NCI-H1048 (cell line): ENCODE measurements around the gene NEO1.

ENCODE experiments used
- DNase-seq: peaks from one replicate; lab custom pipeline; 2025; lab: John Stamatoyannopoulos, UW

NEO1 gene

DNA sequence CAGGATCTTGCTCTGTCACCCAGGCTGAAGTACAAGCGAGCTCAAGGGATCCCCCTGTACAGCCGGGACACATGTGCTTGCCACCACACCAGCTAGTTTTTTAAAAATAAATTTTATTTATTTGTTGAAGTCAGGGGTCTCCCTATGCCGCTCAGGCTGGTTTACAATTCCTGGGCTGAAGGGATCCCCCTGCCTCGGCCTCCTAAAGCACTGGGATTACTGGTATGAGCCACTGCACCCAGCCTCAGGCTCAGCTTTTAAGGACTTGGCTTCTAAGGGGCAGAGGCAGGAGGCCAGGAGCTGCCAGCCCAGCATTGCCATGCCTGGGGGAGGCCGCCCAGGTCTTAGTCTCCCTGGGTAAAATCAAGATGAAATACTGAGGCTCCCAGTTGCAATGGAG lies 279.2 kb downstream of the NEO1 start:
- DNase-seq = no peak

DNA sequence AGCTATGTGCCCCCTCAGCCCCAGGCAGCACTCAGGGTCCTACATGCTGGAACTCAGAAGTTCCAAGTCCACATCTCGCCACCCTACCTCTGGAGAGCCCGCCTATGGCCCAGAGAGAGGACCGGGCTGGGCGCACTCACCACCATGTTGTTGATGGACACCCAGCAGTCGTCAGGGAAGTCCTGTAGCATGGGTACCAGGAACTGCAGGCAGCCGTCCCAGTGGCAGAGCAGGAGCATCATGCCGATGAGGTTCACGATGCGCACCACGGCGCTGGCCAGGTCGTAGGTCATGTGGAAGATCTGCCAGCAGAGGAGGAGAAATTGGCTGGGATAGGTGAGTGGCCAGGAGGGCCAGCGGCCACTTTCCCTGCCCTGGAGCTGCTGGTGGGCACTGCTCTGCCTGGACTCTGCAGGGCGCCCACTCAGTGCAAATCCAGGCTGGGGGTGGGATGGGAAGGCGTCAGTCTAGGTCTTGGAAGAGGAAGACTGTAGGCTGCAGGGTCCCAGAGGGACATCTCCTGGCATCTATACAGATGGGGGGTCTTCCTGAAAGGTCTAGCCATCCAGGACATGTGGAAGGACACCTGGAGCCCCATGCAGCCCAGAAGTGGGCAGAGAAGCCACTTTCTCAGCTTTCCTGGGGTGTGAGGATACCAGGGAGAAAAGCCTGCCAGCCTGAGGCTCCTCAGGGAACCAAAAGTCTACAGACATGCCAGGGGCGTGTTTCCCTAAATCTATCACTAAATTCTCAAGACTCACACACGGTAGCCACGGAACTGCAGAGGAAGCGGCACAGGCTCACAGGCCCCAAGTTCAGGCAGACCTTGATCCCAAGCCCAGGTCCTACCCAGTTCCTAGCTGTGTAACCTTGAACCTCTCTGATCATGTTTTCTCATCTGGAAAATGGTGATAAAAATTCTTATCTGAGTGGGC lies 280.0 kb downstream of the NEO1 start:
- DNase-seq = no peak

DNA sequence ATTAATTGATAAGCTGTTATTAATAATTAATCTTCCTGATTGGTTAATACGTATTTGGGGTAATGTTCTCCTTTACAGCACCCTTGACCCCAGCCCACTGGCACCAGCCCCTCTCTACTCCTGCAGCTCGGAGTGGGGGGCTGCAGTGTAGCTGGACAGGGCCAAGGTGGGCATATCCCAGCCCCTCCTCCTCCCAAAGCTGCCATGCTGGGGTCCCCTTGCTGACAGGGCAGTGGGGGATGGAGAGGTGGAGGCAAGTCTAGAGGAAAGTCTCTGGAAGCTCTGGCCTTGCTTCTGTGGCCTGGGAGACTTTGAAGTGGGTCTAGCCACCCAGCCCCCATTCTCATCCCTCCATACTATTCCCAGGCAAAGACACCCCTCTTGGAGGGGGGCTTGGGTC lies 280.7 kb downstream of the NEO1 start:
- DNase-seq = no peak

DNA sequence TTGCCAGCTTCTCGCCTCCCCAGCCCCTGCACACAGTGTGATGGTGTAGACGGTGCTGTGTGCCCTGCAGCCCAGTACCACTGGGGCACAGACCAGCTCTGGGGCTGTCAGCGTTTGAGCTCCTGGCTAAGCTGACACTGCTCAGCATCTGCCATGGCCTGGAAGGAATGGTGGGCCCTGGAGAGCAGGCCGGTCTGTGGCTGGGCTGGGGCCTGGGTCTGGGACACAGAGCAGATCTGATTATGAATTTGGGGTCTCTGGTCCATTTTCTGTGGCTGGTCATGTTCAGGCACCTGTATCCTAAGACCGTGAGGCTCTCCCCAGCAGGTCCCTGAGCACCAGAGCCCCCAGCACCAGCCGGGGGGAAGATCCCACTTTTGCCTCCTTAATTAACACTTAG lies 281.8 kb downstream of the NEO1 start:
- no peak for DNase-seq

DNA sequence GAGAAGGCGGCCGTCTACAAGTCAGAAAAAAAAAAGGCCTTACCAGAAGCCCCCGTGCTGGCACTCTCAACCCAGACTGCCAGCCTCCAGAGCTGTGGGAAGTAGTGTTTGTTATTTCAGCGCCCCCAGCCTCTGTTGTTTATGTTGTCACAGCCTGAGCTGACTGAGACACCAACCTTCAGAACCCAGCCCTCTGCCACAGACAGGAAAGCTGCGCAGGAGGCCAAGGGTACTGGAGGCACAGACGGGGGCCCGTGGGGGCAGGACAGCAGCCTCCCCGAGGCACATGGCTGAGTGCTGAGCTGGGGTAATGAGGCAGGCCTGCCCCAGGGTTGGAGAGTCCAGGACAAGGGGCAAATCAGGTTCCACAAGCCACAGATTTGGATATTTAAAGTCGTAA lies 282.8 kb downstream of the NEO1 start:
- DNase-seq = no peak

DNA sequence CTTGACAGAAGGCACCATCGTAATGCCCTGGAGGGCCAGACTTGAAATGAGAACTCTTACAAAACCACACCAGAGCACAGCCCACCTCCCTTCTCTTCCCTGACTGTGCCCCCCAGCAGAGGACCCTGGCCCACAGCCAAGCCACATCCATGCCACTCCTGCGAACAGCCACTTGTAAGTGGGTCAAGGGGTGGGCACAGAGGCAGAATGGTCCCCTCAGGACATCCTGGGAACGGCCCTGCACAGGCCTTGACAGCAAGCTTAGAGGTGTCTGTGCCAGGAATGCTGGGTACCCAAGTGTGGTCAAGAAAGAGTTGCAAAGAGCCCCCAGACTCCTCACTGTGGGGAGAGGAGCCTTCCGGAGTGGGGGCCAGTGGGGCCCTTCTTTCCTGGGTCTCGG lies 283.2 kb downstream of the NEO1 start:
- no peak for DNase-seq

DNA sequence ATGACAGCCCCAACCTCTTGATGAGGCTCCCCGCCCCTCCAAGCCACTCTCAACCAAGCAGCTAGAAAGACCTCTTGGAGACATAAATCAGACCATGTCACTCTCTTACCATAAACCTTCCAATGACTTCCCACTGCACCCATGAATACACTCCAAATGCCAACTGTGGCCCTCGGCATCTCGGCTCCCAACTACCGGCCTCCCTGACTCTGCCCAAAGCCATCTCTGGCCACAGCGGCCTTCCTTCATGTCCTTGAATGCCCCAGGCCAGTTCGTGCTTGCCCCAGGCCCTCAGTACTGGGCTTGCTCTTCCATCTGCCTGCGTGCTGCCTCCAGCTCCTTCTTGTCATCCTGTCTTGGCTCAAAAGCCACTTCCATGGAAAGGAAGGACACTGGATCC lies 284.5 kb downstream of the NEO1 start:
- no peak for DNase-seq

DNA sequence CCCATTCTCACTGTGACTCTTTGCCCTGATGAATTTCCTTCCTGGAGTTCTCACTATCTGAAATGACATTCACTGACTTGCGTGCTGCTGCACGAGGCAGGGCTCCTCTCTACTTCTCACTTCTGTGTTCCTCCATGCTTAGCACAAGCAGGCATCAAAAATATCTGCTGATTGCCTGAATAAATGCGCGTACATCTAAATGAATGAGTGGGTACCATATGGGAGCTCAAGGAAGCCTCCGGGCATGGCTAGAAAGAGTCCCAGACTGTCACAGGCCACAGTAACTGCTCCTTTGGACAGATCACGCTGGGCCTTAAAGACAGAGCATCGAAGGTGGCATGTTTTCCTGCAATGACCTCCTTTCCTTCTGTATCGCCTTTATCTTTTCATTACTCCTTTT lies 284.9 kb downstream of the NEO1 start:
- no peak for DNase-seq

DNA sequence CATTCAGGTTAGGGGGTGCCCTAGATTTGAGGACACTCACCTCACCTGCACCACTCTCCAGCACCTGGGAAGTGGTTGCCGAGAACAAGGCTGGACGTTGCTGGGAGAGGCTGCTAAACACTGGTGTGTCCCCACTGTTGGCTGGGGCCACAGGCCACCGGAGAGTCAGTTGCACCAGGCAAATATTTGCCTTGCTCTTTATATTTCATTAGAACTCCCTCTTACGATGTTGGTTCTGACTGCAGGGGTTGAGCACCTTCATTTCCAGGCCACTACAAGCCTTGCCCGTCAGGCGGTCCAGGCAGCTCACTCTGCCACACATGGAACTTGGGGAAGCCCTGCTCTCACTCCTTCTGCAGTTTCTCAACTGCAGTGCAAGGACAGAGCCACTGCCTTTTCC lies 285.8 kb downstream of the NEO1 start:
- DNase-seq = no peak

DNA sequence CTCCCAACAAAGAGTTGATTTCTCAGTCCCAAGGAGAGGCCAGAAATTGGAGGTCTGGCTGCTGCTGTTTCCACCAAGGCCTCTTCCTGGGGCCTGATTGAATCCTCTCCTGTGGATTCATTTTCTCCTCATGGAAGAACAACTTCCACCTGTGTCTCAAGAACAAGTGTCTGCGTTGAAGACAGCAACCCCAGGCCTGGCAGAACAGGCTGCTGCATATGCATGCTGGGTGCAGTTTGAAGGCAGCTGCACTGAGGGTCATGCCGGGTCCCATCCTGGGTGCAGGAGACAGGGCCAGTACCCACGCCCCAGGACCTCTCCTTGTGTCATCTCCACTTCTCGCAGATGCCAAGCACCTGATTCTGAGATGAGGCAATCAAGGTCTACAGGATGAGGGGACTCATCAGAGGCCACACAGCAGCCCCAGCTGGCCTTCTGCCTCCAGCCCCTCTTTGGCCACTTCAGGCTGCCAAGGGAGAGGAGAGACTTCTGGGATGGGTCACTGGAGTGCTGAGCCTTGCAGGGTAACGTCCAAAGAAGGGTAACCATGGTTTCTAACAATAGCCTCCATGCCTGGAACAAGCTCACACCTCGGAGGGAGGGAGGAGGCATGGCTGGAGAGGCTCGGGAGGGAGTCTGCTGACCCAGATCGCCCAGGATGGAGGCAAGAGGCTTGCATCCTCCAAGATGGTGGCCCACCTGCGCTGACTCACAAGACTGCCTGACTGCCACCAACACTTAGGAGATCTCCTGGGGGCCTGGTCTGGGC lies 286.5 kb downstream of the NEO1 start:
- DNase-seq = no peak

DNA sequence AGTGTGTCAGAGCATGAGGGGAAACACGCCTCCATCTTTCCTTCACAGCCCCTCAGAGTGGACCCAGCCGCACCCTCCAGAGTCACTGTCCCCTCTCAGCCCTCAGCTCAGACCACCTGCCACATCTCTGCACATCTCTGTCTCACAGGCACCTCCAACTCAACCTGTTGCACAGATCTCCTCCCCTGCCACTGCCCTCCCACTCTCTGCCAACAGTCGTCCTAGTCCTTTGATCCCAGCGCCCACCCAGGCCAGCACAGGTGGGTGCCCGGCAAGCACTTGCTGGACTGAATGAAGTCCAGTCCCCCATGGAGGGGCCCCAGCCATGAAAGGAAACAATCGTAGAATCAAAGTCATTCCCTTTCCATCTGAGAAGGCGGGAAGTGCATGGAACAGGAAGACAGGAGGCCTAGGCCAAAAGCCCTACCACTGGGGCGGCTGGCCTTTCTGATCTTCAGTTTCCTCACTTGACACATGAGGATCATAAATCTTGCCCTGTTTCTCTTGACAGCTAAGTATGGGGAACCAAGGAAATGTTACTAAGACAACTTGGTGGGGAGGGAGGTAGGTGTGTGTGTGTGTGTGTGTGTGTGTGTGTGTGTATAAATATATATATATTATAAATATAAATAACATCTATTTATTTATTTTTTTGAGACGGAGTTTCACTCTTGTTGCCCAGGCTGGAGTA lies 288.4 kb downstream of the NEO1 start:
- DNase-seq = no peak

DNA sequence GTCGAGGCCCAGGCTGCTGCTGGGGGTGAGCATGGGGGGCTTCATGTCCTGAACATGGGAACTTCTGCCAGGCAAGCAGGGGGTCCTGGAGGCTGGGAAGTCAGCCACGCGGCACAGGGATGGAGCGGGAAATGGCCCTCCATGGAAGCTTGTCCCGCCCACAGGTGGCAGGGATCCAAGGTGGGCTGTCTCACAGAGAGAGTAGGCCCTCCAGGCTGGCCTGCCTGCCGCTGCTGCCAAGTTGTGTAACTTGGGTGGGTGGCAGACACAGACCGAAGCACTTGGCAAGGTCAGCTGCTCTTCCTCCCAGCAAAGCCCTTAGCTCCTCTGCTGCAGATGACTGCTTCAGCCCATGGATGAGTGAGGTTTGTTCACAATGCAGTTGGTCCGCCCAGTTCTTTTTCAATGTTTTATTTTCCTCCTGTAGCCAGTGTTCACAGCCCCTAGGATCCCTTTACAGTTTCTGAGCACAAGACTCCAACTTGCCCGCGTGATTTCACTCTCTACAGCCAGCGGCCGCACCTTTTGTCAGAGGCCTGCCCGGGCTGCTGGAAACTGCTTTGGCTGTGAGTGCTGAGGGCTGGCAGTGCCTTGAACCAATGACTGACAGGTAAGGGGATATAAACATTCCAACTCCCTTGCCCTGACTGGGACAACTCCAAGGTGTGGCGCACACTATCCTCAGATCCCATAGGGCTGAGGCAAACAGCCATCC lies 289.8 kb downstream of the NEO1 start:
- DNase-seq = no peak

DNA sequence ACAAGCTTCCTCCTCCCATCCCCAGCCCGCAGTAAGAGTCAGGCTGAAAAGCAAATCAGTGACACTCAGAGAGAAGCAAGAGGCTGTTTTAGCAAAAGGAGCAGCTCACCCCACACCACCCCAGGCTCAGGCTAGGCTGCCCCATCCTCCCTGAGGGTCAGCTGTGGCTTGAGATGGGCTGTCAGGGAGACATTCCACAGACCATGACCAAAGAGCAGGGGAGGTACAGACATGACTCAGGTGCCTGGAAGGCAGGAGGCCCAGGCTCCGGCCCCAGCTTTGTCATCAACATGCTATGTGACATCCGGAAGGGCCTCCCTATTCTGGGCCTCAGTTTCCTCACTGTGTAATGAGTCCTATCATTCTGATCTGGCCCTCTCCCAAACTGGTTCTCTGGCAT lies 291.8 kb downstream of the NEO1 start:
- no peak for DNase-seq

DNA sequence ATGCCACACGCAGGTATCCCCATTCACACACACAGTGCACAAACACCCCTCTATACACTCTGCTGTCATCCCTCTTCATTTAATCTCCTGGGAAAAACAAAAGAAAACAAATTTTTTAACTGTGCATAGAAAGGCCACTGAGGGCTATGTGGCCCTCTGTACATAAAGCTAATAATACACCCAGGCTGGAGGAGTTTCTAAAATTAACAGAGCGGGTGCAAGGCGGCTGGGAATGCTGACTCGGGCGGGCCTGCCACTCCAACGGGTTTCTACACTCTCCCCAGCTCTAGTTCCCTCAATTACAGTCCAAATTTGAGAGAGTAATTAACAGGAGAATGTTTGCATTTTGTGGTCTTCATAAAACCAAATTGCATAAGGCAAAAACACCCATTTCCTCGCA lies 293.4 kb downstream of the NEO1 start:
- no peak for DNase-seq

DNA sequence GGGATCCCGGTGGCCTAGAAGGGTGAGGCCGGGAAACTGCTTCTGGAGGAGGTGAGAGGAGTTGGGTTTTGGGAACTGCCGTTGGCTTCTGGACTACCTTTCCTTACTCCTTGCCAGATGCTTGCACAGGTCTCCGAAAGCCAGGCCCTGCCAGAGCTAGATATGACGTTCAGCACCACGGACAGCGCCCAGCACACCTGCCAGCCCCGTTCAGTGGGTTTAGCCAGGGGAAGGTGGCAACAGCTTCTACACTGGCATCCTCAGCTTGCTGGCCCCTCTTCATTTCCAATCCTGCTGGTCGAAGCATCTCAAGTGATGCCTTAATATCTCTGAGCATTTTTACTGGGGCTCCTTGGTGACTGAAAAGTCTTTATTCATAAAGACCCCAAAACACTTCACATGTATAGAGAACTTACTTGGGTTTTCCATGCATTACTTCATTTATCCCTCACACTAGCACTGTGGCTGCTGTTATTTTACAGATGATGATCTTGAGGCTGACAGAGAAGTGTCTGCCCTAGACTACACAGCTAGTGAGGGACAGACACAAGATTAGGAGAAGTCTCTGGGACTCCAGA lies 294.6 kb downstream of the NEO1 start:
- DNase-seq = peak; percentile 14

DNA sequence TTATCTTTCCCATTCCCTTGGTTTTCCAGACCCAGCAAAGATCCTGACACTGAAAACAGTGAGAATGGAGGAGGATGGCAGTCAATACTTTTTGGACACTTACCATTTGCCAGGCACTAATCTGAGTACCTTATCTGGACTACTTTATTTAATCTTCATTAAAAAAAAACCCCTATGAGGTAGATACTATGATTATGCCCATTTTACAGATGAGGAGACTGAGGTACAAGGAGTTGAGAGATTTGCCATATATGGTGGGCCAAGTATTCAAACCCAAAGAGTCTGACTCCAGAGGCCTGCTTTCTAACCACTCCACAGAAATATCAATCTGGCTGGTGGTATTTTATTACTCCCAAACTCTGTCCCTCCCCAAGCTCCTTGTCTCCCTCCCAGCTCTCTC lies 296.9 kb downstream of the NEO1 start:
- DNase-seq = no peak

DNA sequence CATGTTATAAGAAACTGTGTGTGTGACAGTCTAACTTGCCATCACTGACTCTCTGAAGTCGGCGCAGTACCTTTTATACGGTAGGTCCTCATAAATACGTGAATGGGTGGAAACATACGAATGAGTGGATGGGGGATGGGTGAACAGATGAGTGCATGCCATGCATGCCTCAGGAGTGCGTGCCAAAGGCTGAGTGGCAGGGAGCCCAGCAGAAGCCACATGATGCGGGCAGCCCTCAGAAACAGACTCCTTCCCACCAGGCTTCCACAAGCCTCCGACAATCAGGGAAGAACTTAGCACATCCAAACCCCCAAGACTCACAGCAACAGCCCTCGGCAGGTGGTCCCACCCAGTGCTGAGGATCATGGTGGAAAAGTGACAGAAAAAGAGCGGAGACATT lies 299.8 kb downstream of the NEO1 start:
- DNase-seq = no peak

DNA sequence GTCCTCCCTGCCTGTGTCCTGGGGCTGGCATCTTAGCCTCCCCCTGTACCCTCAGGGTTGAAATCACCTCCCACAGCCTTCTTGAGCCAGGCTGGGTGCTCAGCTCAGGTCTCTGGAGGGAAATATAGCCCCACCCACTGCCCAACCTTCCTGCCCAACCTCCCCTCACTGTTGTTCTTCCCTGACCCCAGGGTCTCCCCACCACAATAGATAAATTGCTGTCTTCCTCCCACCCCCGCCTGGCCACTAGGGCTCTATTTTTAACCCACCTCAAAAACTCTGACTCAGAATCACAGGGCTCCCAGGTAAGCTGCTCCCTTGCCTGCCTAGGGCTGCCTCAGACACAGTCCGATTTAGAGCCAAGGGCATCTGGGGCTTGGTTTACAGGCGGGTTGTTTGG lies 301.5 kb downstream of the NEO1 start:
- no peak for DNase-seq

DNA sequence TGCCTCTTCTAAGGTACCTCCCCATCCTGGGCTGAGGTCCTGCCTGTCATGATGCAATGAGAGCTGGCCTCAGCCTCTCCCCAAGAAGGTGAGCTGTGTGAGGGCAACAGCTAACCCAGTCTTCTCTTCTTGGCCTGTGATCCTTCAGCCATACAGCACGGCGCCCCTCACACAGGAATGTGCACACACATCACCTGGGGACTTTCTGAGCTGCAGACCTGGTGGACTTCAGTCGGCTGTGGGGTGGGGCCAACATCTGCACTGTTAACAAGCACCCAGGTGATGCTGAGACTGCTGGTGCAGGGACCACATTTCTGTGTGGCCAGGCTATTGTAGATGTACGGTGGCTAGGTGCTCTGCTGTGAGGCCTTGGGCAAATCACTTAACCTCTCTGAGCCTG lies 302.0 kb downstream of the NEO1 start:
- no peak for DNase-seq
